Measurements from ENCODE around the gene ADAMTS7. TPM values are rescaled to one million over a fixed set of nuclear protein-coding genes. Genes with fewer than 3 reads are reported as not detected.
"Not testable (repeated sequence)": the region's sequence is repeated elsewhere in the genome, so short reads cannot be mapped to it uniquely, and the experiment has no call there.

The ADAMTS7 gene
- total RNA-seq, 3 donors from 2014 or later: 1.3 to 5.7 (median 1.8) TPM

GRCh38 chr15:78762985-78763795 lies 48.1 kb downstream of the ADAMTS7 start:
- intact Hi-C loops (cut with DNase I, micrococcal nuclease): no loop called here
- no peak for ATAC-seq
- peak in 2 of 3 donors; percentile 14 to 20 for DNase-seq
- Histone ChIP-seq H3K4me3 (no peak overlapping the region), H3K9me3 (no peaks in the 10 kb centered on the region), H3K4me1 (ENCODE audit: low read depth) (no peaks in the 10 kb centered on the region), H3K36me3 (ENCODE audit: low read depth) (no peaks in the 10 kb centered on the region)
- no peak for TF ChIP-seq CTCF (IDR thresholded peaks at IDR 0.05)

GRCh38 chr15:78762386-78762961 lies 48.8 kb downstream of the ADAMTS7 start:
- peak in 2 of 3 donors; percentile 17 to 29 for DNase-seq
- H3K4me1 ChIP-seq (ENCODE audit: low read depth); H3K4me3 ChIP-seq; H3K36me3 ChIP-seq (ENCODE audit: low read depth); H3K9me3 ChIP-seq; intact Hi-C loops (cut with DNase I, micrococcal nuclease); ATAC-seq: not testable (repeated sequence)

- no peak for TF ChIP-seq CTCF (IDR thresholded peaks at IDR 0.05)
- ATAC-seq (no peak), DNase-seq (peak in 1 of 3 donors; percentile 45)
- intact Hi-C loops (cut with DNase I, micrococcal nuclease): no loop called here
- H3K36me3 ChIP-seq (ENCODE audit: low read depth): no peaks in the 10 kb centered on the region
- H3K9me3 ChIP-seq: no peaks in the 10 kb centered on the region
- H3K4me3 ChIP-seq: no peak overlapping the region
- H3K4me1 ChIP-seq (ENCODE audit: low read depth): no peaks in the 10 kb centered on the region
These were observed 49.3 kb downstream of the ADAMTS7 start for GRCh38 chr15:78761891-78762385.

GRCh38 chr15:78761475-78761874 lies 49.8 kb downstream of the ADAMTS7 start:
- H3K4me3 ChIP-seq; intact Hi-C loops (cut with DNase I, micrococcal nuclease); H3K9me3 ChIP-seq; H3K36me3 ChIP-seq (ENCODE audit: low read depth); H3K4me1 ChIP-seq (ENCODE audit: low read depth): not testable (repeated sequence)
- peak; percentile 73 for ATAC-seq
- DNase-seq: peak; percentile 52 to 84 (median 52)

- intact Hi-C loops (cut with DNase I, micrococcal nuclease): no loop called here
- no peaks in the 10 kb centered on the region for H3K9me3 ChIP-seq
- H3K36me3 ChIP-seq (ENCODE audit: low read depth): no peaks in the 10 kb centered on the region
- H3K4me3 ChIP-seq: no peak overlapping the region
- H3K4me1 ChIP-seq (ENCODE audit: low read depth): no peaks in the 10 kb centered on the region
- TF ChIP-seq CTCF (IDR thresholded peaks at IDR 0.05): no peak
- DNase-seq (peak in 2 of 3 donors; percentile 26 to 30), ATAC-seq (no peak)
These were observed 50.2 kb downstream of the ADAMTS7 start for GRCh38 chr15:78761020-78761419.

GRCh38 chr15:78760091-78760882 lies 51.0 kb downstream of the ADAMTS7 start:
- H3K4me3 ChIP-seq; H3K36me3 ChIP-seq (ENCODE audit: low read depth); H3K9me3 ChIP-seq; intact Hi-C loops (cut with DNase I, micrococcal nuclease); H3K4me1 ChIP-seq (ENCODE audit: low read depth): not testable (repeated sequence)
- peak in 2 of 3 donors; percentile 36 to 63 for DNase-seq
- ATAC-seq: peak; percentile 19

- H3K36me3 ChIP-seq (ENCODE audit: low read depth); H3K4me1 ChIP-seq (ENCODE audit: low read depth); H3K4me3 ChIP-seq; ATAC-seq; intact Hi-C loops (cut with DNase I, micrococcal nuclease); H3K9me3 ChIP-seq: not testable (repeated sequence)
- DNase-seq: peak in 1 of 3 donors; percentile 49
These were observed 51.8 kb downstream of the ADAMTS7 start for GRCh38 chr15:78759361-78759998.

- intact Hi-C loops (cut with DNase I, micrococcal nuclease); H3K4me3 ChIP-seq; H3K36me3 ChIP-seq (ENCODE audit: low read depth); H3K9me3 ChIP-seq; H3K4me1 ChIP-seq (ENCODE audit: low read depth); ATAC-seq: not testable (repeated sequence)
- peak in 1 of 3 donors; percentile 16 for DNase-seq
These were observed 52.6 kb downstream of the ADAMTS7 start for GRCh38 chr15:78758486-78759200.

- DNase-seq; H3K36me3 ChIP-seq (ENCODE audit: low read depth); intact Hi-C loops (cut with DNase I, micrococcal nuclease); H3K9me3 ChIP-seq; H3K4me1 ChIP-seq (ENCODE audit: low read depth); H3K4me3 ChIP-seq; ATAC-seq: not testable (repeated sequence)
These were observed 53.2 kb downstream of the ADAMTS7 start for GRCh38 chr15:78758084-78758483.
